T follicular helper cell (primary cell): ENCODE measurements around the gene ITGAL.
A peak's percentile ranks its signal among the peaks of the same experiment; 100 is the strongest.

Experiments used
- DNase-seq: peaks from one replicate; pipeline ENCODE4 v3.0.0-alpha.2; 2020; ENCODE audit warnings: low read depth

Gene ITGAL

GRCh38 chr16:30567160-30567990, 94.8 kb downstream of the ITGAL start:
- peak; percentile 53 for DNase-seq

DNA sequence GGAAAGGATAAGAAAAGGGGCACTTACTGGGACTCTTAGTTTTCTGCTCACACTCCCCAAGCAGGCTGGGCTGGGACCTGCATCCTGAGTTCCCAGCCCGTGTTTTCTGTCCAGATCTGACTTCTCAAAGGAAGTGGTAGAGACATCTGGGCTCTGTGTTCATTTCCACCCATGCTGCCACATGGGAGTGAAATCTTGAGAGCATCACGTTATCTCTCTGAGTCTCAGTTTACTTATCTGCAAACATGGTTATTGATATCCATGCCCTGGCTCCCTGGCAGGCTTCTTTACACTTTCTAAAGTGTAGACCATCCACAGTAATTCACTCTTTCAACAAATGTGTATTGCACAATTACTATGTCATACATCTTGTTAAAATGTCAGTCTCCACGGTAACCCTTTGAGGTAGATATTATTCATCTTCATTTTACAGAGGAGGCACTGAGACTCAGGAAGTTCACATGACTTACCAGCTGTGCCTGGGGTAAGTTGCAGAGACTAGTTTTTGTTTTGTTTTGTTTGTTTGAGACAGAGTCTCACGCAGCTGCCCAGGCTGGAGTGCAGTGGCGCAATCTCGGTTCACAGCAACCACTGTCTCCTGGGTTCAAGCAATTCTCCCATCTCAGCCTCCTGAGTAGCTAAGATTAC, 95.6 kb downstream of the ITGAL start:
- peak; percentile 37 for DNase-seq

GRCh38 chr16:30569281-30569680, 96.7 kb downstream of the ITGAL start:
- no peak for DNase-seq

DNA sequence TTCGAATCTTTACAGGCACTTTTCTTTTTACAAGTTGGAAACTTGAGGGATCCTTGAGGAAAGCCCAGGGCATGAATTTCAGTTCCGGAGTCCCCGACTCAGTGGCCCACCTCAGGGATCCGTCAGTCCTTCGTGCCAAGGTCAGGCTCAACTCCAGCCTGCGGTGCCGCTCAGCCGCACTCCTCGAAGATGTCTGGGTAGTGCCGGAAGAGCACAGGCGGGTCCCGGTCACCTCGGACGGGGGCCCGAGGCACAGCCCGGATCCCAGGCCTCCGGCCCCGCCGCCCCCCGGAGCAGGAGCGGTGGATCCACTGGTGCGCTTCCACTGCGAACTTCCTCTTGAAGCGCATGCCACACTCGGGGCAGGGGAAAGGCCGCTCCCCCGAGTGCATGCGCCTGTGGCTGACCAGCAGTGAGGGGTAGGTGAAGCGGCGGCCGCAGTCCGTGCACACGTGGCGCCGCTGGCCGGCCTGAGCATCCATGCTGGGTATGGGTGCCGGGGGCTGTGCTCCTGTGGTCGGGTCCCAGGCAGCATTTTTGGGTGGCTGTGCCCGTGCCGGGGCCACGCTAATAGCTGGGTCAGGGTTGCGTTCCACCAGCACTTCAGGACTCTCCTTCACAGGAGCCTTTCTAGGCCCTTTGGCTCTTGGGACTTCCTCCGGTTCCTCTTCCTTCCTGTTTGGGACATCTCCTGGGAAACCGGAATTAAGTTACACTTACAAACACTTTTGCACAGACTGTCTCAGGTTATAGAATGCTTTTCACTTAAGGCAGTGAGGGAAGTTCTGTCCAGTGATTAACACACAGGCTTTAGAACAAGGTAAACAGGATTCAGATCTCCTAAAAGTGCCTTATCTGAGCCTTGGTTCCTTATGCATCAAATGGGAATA, 97.4 kb downstream of the ITGAL start:
- no peak for DNase-seq

DNA sequence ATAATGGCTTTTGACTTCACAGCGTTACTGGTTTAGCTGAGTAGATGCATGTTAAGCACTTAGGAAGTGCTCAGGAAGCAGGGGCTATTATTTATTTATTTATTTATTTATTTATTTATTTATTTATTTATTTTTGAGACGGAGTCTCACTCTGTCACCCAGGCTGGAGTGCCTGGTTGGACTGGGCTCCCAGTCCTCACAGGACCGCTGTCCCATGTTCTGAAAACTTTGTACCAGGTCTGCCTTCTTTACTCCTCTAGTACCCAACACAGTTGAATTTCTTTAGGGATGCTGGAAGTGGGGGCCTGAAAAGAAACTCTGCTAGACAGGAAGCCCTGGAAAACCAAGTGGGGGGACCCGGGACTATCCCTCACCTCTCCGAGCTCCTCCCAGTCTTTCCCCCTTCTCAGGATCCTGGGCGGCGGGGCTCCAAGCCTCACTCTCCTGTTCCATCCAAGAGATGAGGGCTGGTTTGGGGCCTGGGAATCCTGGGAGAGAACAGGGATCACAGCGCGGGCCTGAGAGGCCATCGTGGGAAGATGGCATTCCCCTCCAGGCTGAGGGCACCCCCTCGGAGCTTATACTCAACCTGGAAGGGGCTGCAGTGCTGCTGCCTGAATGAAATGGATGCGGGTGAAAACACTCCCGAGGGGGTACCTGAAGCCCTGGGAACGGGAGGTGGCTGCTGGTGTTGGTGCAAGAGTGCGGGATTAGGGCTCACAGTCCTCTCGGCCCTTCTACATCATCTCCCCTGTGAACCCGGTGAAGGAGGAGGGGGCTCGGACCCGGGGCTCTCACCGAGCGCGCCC, 98.3 kb downstream of the ITGAL start:
- DNase-seq, result no peak

DNA sequence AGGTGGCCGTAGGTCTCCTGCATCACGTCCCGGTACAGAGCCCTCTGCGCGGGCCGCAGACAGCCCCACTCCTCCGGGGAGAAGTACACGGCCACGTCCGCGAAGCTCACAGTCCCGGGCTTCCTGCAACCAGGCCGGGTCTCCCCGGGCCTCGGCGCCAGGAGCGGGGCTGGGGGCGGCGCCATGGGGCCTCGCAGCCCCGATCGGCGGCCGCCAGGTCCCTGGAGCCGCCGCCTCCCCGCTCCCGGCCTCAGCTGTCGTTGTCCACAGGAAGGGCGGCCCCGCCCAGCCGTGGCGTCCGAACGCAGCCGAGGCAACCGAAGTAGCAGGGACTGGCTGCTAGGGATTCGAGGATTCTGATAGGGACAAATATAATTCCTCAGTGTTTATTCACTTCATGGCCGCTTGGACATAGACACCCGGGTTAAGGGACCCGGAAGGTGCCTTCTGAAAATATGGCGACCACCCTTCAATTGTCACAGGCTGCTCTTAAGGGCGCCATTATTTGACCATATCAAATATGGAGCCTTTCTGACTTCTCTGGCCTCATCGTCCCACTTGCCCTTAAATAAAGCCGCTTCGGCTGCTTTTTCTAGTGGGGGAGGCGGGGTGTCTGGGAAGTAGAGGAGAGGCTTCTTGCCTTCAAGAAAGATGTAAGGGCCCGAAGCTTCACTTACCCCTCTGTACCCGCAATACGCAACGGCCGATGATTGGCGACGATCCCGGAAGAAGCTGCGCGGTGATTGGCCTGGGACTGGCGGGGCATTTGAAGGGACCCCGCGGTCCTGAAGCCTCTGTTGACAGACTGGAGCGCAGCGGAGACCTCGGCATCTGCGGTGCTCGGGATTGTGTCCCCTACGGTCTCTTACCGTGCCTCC, 99.1 kb downstream of the ITGAL start, which contains the start of gene ZNF688:
Gene ZNF688 (minus strand): TSS at position 270 of the 878 bp plus-strand sequence. CDS start 85 bp downstream, at position 185.
- peak; percentile 93 for DNase-seq
